ENCODE data around the gene UGT8.

UGT8 gene

DNA sequence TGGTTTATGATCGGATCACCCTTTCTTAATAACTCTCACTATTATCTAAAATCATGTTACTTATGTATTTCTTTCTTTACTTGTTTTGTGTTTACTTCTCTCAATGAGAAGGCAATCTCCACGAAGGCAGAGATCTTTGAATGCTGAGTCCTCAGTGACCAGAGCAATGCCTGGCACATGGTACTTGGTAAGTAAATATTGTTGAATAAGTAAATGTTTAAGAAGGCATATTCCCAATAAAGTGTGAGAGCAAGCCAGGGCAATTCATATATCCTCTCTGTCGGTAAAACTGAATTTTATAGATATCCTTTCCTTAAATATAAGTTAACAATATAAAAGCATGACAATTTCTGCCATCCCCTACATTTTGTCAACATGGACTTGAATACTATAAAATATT, 94.4 kb downstream of the UGT8 start:
- no peak for DNase-seq (ENCODE audit: low spot score)

DNA sequence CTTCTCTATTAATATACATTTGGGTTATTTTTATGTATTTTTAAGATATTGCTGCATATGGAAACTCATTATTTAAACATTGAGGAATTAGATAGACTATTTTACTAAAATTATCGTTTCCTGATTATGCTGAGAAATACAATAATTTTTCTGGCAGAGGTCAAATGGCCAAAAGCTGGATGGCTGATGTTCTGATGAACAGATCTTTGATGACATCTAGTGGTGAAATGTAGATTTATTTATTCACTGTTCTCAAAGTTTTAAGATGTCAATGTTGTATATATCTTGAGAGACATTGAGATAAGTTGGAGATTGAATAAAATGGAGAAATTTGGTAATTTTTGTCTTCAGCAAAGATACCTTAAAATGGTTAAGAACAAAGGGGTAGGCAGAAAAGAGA, 96.2 kb downstream of the UGT8 start:
- no peak for DNase-seq (ENCODE audit: low spot score)

DNA sequence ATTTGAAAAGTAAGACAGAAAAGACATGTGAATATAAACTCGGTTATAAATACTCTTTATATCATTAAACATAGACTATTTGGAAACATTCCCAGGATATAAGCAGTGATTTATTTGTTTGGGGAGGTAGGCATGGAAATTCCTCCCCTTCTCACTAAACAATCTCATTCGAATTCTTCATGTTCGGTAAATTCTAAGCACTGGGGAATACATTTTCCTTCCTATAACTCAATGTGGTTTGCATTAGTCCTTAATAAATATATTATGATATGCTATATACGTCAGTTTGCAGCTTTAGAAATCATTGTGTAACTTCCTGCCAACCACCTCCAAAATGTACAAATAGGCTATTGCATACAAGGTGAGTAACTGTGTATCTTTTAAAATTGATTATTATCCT, 99.6 kb downstream of the UGT8 start:
- DNase-seq (ENCODE audit: low spot score): no peak

DNA sequence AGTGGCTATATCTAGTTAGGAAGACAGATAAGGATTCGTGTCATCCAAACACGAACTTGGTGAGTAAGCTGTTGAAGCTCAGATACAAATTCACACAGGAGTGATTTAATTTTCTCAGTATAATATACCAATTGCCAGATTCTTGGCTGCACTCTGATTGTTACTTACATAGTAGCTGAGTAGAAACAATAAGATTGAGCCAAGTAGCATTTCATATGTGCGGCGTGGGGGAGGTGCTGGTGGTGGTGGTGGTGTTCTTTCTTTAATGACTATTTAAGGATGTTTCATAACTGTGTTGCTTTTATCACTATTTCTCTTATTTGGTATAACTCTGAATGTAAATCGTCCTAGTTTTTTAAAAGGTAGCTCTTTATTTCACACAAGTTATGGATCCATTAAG, 102.9 kb downstream of the UGT8 start:
- DNase-seq (ENCODE audit: low spot score): no peak

DNA sequence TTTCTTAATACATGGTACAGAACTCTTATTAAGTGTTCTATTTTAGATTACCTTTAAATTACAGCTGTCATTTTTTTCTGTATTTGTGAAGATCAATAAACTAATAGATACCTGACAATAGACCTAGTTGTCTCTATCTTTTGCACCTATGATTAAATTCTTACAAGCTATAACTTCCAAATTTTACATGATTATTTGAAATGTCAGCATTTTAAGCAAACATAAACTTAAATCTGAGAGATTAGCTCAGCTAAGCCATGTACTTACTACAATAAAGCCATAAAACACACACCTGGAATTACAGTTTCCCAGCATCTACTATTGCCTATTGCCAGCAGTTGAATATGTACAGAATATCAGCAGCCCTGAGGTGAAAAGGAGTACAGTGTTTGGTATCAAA, 118.8 kb downstream of the UGT8 start:
- DNase-seq (ENCODE audit: low spot score): no peak

DNA sequence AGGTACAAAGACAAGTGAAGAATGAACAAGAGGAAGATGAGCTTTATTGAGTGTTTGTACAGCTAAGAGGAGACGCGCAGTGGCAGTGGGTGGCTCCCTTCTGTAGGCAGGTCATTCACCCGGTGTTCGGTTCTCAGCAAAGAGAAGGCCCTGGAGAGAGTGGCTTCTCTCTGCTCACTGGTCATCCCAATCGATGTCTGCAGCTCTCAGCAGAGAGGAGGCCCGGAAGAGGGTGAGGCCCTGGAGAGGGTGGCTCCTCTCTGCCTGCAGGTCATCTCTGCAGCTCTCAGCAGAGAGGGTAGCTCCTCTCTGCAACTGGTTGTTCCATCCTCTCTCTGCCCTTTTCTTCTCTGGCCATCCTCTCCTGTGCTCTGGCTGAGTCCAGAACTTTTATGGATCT, 126.5 kb downstream of the UGT8 start:
- no peak for DNase-seq (ENCODE audit: low spot score)

DNA sequence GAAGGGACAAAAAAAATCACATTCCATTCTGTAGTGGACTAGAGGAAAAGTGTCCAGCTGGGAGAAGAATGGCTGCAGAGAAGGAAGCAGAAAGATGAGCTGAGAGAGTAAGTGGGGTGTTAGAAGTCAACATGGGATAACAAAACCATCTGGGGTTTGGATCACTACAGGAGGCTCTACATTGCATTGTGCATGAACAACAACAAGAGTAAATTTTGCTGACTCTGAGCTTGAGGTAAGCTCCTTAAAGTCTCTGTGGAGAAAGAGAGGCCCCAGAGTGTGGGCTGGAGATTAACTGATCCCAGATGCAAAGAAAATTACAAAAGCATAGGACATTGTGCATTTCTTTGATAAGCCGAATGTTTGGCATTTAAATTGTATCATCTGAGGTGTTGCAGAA, 128.9 kb downstream of the UGT8 start:
- DNase-seq (ENCODE audit: low spot score): no peak

Measured in hepatic stellate cell (primary cell).